DOHH2 (cell line): Measurements from ENCODE around the gene HDAC6.

Source experiments
- H3F3A ChIP-seq: fragments of 200-600 bp; sonication (generic), shearing (Covaris generic); 2 replicates; pipeline ENCODE4 v1.6.0; 2016; ENCODE audit warnings: antibody characterized with exemption, mild to moderate bottlenecking; ENCODE audit not compliant: control insufficient read depth, insufficient read depth
- H3K27ac ChIP-seq: fragments of 200-600 bp; sonication (generic); 2 replicates; pipeline ENCODE4 v1.5.1; 2014; ENCODE audit warnings: low read depth, mild to moderate bottlenecking, low read length, moderate library complexity
- H3K27me3 ChIP-seq: fragments of 200-600 bp; sonication (generic); 2 replicates; pipeline ENCODE4 v1.6.1; 2014; ENCODE audit warnings: mild to moderate bottlenecking, low read length, mixed read lengths; ENCODE audit not compliant: control insufficient read depth
- H3K36me3 ChIP-seq: fragments of 200-600 bp; sonication (generic); 2 replicates; pipeline ENCODE4 v1.6.1; 2014; ENCODE audit warnings: mild to moderate bottlenecking, low read length, moderate library complexity, mixed read lengths; ENCODE audit not compliant: control insufficient read depth
- H3K4me1 ChIP-seq: fragments of 200-600 bp; sonication (generic); 2 replicates; pipeline ENCODE4 v1.6.1; 2014; ENCODE audit warnings: mild to moderate bottlenecking, low read length, mixed read lengths; ENCODE audit not compliant: control insufficient read depth
- H3K4me2 ChIP-seq: fragments of 200-600 bp; sonication (generic); 2 replicates; pipeline ENCODE4 v1.6.0; 2014; ENCODE audit warnings: mild to moderate bottlenecking, low read length, moderate library complexity
- H3K4me3 ChIP-seq: fragments of 200-600 bp; sonication (generic); 2 replicates; pipeline ENCODE4 v1.5.1; 2014; ENCODE audit warnings: mild to moderate bottlenecking, low read length, mixed read lengths
- H3K79me2 ChIP-seq: fragments of 200-600 bp; sonication (generic); 2 replicates; pipeline ENCODE4 v1.6.1; 2014; ENCODE audit warnings: mild to moderate bottlenecking, low read length, mixed read lengths; ENCODE audit not compliant: control insufficient read depth
- H3K9me2 ChIP-seq: fragments of 200-600 bp; sonication (generic); replicated peaks from 2 replicates; pipeline ENCODE4 v1.6.1; 2014; ENCODE audit warnings: mild to moderate bottlenecking, low read length, mixed read lengths; ENCODE audit not compliant: control insufficient read depth
- H3K9me3 ChIP-seq: fragments of 200-600 bp; sonication (generic); 2 replicates; pipeline ENCODE4 v1.6.1; 2014; ENCODE audit warnings: antibody characterized with exemption, low read length, mixed read lengths; ENCODE audit not compliant: control insufficient read depth, insufficient read depth
- H4K20me1 ChIP-seq: fragments of 200-600 bp; sonication (generic); 2 replicates; pipeline ENCODE4 v1.6.0; 2014; ENCODE audit warnings: low read depth, mild to moderate bottlenecking, antibody characterized with exemption, low read length, moderate library complexity; ENCODE audit not compliant: control insufficient read depth, insufficient read depth
- EZH2phosphoT487 ChIP-seq: fragments of 200-600 bp; sonication (generic); IDR thresholded peaks from 2 replicates; pipeline ENCODE4 v1.6.1; 2017; ENCODE audit warnings: borderline replicate concordance, mild to moderate bottlenecking, antibody characterized with exemption, low read length, moderate library complexity, mixed read lengths
- TF ChIP-seq, protein P1 (sequence below): fragments of 200-600 bp; sonication (generic); IDR thresholded peaks from one replicate; pipeline ENCODE4 v1.5.1; 2014; ENCODE audit warnings: antibody characterized with exemption, mild to moderate bottlenecking, low read depth, low read length; ENCODE audit not compliant: poor library complexity, severe bottlenecking

The HDAC6 gene

GRCh38 chrX:48831909-48832291 is 30.0 kb downstream of the HDAC6 start:
- Histone ChIP-seq H3K4me1 (no peaks in the 10 kb centered on the region), H3K4me3 (no peak overlapping the region), H3K79me2 (no peaks in the 10 kb centered on the region), H3K9me3 (no peaks in the 10 kb centered on the region), H3K36me3 (no peaks in the 10 kb centered on the region), H3F3A (no peaks in the 10 kb centered on the region), H3K9me2 (no peaks in the 10 kb centered on the region), H3K4me2 (no peak overlapping the region), H4K20me1 (no peaks in the 10 kb centered on the region), H3K27me3 (peaks cover 4% of the 10 kb centered on the region; the same call in 1 of the 2 replicates), H3K27ac (no peak overlapping the region)
- TF ChIP-seq, protein P1, sequence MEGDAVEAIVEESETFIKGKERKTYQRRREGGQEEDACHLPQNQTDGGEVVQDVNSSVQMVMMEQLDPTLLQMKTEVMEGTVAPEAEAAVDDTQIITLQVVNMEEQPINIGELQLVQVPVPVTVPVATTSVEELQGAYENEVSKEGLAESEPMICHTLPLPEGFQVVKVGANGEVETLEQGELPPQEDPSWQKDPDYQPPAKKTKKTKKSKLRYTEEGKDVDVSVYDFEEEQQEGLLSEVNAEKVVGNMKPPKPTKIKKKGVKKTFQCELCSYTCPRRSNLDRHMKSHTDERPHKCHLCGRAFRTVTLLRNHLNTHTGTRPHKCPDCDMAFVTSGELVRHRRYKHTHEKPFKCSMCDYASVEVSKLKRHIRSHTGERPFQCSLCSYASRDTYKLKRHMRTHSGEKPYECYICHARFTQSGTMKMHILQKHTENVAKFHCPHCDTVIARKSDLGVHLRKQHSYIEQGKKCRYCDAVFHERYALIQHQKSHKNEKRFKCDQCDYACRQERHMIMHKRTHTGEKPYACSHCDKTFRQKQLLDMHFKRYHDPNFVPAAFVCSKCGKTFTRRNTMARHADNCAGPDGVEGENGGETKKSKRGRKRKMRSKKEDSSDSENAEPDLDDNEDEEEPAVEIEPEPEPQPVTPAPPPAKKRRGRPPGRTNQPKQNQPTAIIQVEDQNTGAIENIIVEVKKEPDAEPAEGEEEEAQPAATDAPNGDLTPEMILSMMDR = no peak
- no peak for TF ChIP-seq EZH2phosphoT487

- H3K4me2 ChIP-seq = no peak overlapping the region
These were observed 31.8 kb downstream of the HDAC6 start for GRCh38 chrX:48833542-48834138.

GRCh38 chrX:48834383-48834709 is 32.5 kb downstream of the HDAC6 start:
- no peaks in the 10 kb centered on the region for H3F3A ChIP-seq
- H3K27me3 ChIP-seq = peaks cover 4% of the 10 kb centered on the region; the same call in 1 of the 2 replicates
- no peak overlapping the region for H3K4me3 ChIP-seq
- H3K9me3 ChIP-seq = no peaks in the 10 kb centered on the region
- H3K9me2 ChIP-seq = no peaks in the 10 kb centered on the region
- H3K4me2 ChIP-seq = no peak overlapping the region
- no peak overlapping the region for H3K27ac ChIP-seq
- H3K4me1 ChIP-seq = no peaks in the 10 kb centered on the region
- no peaks in the 10 kb centered on the region for H3K36me3 ChIP-seq
- H4K20me1 ChIP-seq = no peaks in the 10 kb centered on the region
- TF ChIP-seq EZH2phosphoT487 = no peak
- TF ChIP-seq, protein P1 = no peak
- no peaks in the 10 kb centered on the region for H3K79me2 ChIP-seq

More at GRCh38 chrX:48833542-48834138, 31.8 kb downstream of the HDAC6 start:
- Histone ChIP-seq H3K36me3 (no peaks in the 10 kb centered on the region), H3K4me3 (no peak overlapping the region), H3F3A (no peaks in the 10 kb centered on the region), H3K9me3 (no peaks in the 10 kb centered on the region), H4K20me1 (no peaks in the 10 kb centered on the region), H3K27ac (no peak overlapping the region), H3K79me2 (no peaks in the 10 kb centered on the region), H3K9me2 (no peaks in the 10 kb centered on the region), H3K27me3 (peaks cover 4% of the 10 kb centered on the region; the same call in 1 of the 2 replicates), H3K4me1 (no peaks in the 10 kb centered on the region)
- TF ChIP-seq EZH2phosphoT487 = no peak
- TF ChIP-seq, protein P1 = peak; percentile 24
